Peyer's patch (tissue), 4 donors: Measurements from ENCODE around the gene CCDC183.

Source experiments
- CTCF ChIP-seq, 6 experiments: fragments of 450-650 bp in 4 of 6; fragments of 200-600 bp in 2 of 6; sonication (generic) in 1 of 6; IDR thresholded peaks; one replicate each; pipeline ENCODE4 v1.5.1; 2017 to 2019; ENCODE audit warnings: antibody characterized with exemption in 6 of 6, mild to moderate bottlenecking in 3 of 6, moderate library complexity in 1 of 6
- POLR2A ChIP-seq, 2 donors: fragments of 450-650 bp; IDR thresholded peaks; one replicate each; pipeline ENCODE4 v1.5.1; 2017; ENCODE audit warnings: antibody characterized with exemption in 2 of 2, mild to moderate bottlenecking in 2 of 2, moderate library complexity in 2 of 2

DNA sequence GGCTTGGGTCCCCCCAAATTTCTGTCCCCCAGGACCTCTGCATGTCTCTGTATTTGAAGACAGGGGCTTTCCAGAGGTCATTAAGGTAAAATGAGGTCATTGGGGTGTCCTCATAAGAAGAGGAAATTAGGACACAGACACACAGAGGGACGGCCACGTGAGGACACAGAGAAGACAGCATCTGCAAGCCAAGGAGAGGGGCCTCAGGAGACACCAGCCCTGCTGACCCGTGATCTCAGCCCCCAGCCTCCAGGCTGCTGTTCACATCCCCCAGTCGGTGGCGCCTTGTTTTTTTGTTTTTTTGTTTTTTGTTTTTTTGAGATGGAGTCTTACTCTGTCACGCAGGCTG is 1.2 kb upstream of the CCDC183 start:
- no peak for TF ChIP-seq CTCF (IDR thresholded peaks at IDR 0.05)
- TF ChIP-seq POLR2A (IDR thresholded peaks at IDR 0.05), result no peak
